Measurements from ENCODE around the gene PPP1R9B.

The PPP1R9B gene

GRCh38 chr17:50087912-50088405 lies 62.5 kb downstream of the PPP1R9B start:
- DNase-seq: no peak

- DNase-seq: peak; percentile 76
These were observed 63.1 kb downstream of the PPP1R9B start for GRCh38 chr17:50087246-50087911.
